Caki2 (cell line): Measurements from ENCODE around the gene EWSR1. TPM values are rescaled to one million over a fixed set of nuclear protein-coding genes. Genes with fewer than 3 reads are reported as not detected.

Source experiments
- DNase-seq: peaks from one replicate; pipeline ENCODE4 v3.0.0-alpha.2; 2015; ENCODE audit warnings: low read depth
- in situ Hi-C: cut with HindIII; loops from 2 replicates; pipeline ENCODE4 v1.10.0; 2016; ENCODE audit warnings: low sequenced_read_pairs, low pct_unique_long_range_greater_than_20kb, mixed read lengths
- total RNA-seq: library from RNA; depleted of rRNA; stranded (reverse); fragments of >200 nt; shearing (Covaris generic); gene quantifications from 2 replicates; pipeline ENCODE4 v1.2.3, GENCODE V29; 2014; ENCODE audit warnings: low replicate concordance

The EWSR1 gene
- total RNA-seq, 1 experiment from 2014 or later = 173 TPM

DNA sequence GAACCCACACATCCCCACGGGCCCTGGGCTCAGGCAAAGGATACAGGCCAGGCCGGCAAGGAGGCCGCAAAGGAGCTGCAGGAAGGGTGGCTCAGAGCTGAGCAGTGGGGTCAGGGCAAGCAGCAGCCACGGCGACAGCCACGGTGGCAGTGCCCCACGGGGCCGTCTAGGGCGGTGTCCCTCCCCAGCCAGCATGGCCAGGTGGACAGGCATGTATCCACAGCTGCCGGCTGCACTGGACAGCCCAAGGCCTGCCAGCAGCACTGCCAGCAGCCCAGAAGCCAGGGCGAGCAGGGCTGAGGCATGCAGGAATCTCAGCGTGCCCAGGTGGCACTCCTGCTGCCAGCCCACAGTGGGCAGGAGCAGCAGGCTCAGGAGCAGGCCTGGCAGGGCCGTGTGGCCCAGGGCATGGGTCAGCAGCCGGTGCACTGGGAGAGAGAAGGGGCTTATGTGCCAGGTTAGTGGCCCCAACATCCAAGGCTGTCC is 4.2 kb upstream of the EWSR1 start:
- DNase-seq = no peak
- in situ Hi-C loops = no loop called here

DNA sequence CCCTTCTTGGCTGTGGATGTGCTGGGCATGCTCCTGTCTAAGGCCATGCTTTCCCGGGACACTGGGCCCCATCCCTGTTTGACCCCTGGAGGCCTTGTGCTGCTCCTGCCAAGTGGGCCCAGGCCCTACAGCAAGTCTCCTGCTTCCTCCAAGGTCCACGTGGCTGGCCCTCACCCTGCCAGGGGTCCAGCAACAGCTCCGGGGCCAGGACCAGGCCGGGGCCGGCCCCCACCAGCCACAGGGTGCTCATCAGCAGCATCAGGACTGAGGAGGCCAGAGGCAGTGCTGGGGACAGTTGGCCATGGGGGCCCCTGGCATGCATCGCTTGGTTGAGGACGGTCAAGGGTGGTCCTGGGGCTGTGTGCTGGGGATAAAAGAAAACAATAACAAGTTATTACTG is 2.8 kb upstream of the EWSR1 start:
- DNase-seq = no peak
- in situ Hi-C loops = no loop called here

DNA sequence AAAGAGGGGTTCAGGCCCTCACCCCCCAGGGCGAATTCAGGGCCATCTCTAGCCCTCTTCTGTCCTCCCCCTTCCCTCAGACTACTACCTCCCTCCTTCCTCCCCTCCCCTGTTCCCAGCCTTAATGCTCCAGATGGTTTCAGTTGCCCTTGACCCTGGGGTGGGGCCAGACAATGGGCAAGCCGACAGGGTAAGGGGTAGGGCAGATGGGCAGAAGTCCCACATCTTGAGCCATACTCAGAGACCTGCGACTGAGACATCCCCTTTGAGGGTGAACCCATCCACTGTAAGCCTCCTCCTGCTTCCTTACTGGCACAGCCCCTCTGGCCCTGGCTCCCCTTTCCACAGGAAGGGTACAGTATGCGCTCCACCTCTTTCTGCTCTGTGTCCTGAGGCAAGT is 2.1 kb upstream of the EWSR1 start:
- no peak for DNase-seq
- in situ Hi-C loops = no loop called here

DNA sequence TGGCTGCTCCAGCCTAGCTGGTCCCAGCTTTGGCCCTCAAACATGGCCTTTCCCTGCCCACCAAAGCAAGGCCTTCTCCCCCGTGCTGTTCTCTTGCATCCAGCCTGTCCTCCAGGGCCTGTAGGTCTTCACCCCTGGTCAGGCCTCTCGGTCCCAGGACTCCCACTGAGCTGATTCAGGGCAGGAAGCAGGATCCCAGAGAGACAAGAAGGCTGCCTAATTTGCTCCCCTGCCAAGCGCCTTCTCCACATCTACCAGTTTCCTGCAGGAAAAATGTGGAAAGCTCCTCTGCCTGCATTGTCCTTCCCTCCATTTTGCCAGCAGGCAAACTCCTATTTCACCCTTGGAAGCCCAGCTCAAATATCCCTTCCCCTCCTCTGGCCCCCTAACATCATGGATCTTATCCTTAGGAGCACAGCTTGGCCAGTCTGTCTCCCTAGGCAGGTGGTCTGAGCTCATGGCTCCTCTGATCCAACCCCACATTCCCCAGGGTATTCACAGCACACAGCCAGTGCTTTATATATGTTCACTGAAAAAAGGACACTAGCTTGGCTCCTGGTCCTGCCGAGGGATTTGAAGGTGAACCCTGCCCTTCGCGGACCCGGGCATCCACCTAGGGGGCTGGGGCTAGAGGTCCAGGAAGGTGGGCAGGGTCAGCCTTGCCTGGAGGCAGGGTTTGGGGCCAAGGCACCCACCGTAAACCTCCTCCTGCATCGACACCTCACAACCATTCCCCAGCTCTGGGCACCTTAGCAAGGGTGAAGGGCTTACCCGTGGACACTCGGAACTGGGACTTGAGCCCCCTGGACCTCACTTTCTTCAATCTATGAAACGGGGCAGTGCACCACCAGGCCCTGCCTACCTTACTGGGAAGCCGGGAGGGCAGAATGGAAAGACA is 1.3 kb upstream of the EWSR1 start:
- peak; percentile 17 for DNase-seq
- in situ Hi-C loops = no loop called here

DNA sequence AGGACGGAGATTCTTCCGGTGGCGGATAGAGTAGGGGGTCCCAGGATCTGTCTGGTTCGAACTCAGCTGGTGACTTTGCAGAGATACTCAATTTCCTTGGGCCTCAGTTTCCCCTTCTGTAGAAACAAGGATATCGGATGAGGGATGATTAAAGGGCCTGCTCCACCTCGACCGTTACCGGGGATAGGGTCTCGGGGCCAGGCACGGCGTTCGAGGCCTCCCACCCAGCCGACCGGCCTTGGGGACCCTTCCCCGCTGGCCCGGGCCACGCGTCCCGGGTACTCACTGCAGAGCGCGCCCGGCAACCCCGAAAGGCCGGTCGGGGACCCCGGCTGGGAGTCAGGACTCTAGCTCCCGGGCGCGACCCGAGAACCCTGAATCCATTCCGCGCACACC is 608 bp upstream of the EWSR1 start:
- in situ Hi-C loops = no loop called here
- DNase-seq = no peak

DNA sequence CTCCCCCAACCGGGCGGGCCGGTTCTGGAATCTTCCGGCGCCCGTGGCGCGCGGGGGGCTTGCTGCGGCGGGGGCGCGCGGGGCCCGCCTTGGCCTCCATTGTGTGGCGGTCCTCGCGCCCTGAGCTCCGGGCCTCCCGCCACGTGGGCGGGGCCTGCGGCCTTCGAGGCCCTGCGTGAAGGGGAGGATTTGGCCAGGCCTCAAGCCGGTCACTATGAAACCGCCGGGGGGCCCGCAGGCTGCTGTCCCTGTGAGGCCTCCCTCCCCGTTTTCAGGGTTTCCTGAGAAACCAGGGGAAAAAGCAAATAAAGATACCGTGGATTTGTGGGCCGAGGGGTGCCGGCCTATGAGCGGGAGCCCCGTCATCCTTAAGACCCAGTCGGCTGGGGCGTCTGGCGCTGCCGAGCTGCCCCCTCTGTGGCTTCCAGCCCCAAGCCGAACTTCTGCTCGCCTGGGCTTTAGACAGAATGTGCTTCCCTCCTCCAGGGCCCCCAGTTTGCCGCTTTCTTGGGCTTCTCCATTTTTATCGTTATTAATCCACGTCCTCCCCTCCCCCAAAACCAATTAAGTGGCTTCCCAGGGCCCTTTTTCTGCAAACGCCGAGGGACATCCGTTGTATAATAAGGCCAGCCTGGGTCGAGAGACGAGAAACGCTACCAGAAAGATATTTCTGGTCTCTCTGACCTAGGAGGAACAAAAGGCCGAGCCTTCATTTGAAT is 602 bp downstream of the EWSR1 start:
- DNase-seq = peak; percentile 65
- in situ Hi-C loops = no loop called here

DNA sequence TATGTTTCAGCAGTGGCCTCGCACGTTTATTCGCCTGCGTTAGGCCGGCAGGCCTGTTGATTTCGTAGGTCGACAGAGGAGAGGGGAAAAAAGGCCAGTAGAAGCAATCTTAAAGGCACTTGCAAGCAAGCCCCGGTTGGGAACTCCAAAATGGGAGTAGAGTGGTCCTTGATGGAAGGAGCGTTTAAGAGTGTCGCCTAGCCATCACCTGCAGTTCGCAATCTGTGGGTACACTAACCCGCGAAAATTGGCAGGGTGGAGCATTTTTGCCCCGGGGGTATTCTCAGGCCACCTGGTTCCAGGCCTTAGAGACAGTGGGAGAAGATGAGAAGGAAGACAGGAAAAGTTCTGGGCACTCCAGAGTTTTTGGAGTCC is 1.1 kb downstream of the EWSR1 start:
- in situ Hi-C loops = no loop called here

DNA sequence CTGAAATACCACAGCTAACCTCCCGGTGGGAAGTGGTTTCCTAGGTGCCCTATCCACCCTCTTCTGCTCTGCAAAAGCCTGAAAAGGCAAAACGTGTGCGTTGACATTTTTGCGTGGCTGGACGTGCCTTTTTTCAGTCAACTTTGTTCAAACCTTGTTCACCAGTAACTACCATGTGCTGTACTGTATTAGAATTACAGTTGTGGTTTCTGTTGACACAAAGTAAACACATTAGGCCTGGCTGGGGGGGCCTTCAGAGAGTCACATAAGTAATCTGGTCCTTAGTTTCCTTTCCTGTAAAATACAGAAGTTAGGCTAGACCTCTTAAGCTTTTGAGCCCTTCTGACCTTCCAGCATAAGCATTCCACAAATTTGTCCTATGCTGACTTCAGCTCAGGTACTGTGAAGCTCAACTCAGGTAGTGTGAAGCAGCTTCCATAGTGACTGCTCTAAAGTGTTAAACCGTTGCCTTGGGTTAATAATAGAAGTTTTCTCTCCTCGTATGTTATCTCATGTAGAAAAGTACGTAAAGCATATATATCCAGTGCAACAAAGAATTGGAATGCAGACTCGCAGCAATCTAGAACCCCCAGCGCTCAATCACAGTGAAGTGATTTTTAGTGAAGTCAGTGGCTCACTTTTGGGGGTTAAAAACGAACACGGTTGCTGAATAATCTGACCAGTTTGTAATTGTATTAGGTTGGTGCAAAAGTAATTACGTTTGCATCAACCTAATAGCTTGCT is 1.8 kb downstream of the EWSR1 start:
- in situ Hi-C loops = no loop called here
- DNase-seq = peak; percentile 49

More for the DNA sequence above, 1.1 kb downstream of the EWSR1 start:
- DNase-seq = peak; percentile 14

DNA sequence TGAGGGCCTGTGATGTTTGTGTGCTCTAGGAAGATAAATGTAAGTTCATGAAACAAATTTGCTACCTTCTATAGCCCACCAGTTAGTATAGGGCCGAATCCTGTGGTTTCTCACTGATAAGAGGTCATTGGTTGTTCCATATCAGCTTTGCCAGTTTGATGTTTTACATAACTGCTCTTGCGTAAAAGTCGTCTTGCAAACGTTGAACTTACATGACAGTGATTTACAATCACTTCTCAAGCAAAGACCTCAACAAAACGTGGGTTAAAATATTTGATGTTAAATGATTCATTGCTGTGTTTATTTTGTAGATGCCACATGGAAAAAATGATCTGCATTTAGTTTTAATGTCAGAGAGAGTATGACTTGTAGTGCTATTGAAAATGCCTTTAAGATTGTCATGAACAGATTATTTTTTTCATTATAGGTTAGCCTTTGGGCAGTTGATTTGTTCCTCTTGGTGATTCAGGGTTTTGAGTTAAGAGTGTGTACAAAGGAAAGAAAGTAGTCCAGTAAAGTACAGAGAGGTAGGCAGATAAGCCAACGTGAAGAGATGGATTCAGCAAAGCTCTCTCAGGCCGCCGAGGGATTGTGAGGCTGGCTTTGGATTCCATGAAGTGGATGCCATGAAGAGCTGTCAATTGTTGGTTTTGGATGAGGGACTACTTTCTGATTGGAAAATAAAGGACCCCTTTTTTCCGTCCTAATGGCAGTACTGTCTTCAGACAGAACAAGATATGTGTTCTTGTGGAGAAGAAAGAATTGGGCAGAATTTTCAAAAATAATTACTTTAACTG is 2.6 kb downstream of the EWSR1 start:
- DNase-seq = peak; percentile 83
- in situ Hi-C loops = no loop called here

DNA sequence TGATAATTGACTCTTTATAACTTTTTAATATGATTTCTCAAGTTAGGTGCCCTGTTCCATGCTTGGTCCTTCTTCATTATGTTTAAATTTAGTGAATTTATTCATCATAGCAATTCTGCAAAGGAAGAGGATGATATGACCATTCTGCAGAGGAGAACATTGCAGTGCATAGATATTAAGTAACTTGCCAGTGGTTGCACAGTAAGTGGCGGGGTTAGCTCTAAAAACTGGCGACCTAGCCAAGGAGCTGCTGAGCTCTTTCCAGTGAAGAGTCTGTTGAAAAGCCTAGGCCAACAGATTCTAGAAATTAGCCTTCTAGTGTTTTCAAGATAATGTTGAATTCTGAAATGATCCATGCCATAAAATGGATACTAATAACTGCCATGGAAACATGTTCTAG is 4.6 kb downstream of the EWSR1 start:
- in situ Hi-C loops = no loop called here
- DNase-seq = no peak

DNA sequence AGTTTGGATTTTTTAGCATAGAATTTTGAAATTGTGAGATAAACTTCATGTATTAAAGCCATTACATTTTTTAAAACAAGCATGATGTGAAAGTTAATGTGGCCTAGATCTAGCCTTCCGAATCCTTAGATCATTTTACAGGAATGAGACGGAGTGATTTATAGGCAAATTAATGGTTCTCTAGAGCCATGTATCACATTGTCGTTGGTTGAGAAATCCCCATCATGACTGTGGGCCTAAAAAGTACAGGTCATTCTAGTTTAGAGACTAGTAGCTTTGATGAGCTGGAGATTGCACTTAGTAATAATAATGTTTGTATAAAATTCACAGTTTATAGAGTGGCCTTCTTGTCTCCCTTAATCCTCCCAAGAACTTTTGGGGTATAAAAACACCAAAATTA is 7.1 kb downstream of the EWSR1 start:
- in situ Hi-C loops = no loop called here
- peak; percentile 56 for DNase-seq

DNA sequence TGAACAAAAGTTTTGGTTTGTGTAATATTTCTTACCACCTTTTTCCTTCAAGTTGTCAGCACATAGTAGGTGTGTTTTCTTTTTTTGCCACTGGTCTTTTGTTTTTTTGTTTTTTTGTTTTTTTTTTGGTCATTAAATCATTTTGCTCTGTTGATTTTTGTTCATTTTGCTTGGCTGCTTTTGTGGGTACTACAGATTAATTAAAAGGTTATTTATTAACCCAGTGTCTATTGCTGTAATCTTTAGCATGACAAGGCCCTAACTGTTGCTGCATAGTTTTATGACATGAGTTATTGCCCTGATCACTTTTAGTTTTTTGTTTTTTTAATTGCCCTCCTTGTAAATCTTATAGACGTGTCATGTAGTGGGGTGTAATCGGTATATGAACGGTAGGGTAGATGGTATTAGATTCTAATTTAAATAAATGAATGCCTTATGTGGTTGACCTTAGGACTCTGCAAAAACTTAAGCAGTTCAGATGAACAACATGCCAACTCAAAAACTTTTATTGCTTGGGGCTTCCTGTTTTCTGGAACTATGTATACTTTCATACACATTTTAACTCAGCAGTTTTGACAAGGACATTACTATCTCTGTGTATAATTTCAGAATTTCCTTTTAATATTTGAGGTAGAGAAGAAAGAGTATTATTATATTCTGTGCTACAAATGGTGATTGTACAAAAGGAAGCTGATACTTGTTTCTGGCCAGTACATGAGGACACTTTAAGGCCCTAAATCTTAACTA is 7.9 kb downstream of the EWSR1 start:
- peak; percentile 81 for DNase-seq
- in situ Hi-C loops = no loop called here

DNA sequence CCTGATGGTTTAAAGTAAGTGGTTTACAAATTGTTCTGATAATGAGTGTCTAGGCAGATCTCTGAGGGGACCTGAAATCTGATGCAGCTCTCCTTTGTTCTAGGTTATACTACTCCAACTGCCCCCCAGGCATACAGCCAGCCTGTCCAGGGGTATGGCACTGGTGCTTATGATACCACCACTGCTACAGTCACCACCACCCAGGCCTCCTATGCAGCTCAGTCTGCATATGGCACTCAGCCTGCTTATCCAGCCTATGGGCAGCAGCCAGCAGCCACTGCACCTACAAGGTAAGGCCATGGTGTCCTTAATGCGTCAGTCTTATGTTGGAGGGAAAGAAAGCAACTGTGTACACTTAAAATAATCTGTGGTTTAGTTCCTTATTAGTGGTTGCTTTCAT is 9.9 kb downstream of the EWSR1 start:
- DNase-seq = no peak
- in situ Hi-C loops = no loop called here

DNA sequence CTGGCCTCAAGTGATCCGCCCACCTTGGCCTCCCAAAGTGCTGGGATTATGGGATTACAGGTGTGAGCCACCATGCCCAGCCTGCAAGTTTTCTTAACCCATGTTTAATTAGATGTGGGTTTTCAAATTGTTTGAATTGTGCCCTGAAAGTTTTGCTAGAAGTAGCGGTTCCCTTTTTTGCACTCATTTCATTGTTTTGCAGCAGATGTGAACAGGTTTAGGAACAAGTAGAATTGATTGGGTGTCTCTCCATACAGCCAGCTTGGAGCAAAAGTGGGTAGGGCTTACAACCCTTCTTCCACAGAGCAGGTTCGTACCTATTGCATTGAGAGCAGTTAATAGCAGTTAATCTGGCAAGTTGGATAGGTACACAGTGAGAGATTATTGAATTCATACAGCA is 16.1 kb downstream of the EWSR1 start:
- in situ Hi-C loops = no loop called here
- no peak for DNase-seq

DNA sequence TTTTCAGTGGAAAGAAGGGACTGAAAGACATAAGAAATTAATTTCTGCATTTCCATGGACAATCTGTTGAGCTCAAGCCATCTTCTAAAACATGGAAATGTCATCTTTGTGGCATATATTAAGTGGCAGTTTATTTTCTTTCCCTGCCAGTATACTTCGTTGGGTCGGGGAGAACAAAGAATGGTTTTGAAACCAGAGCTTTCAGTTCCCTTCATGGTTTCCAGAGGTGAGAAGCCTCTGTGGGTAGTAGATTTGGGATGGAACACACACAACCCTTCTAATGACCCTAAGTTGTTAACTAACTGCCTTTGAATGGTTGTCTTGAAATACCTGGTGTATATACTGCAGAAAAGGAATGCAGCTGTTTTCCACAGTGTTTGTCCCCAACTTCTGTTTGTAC is 20.8 kb downstream of the EWSR1 start:
- no peak for DNase-seq
- in situ Hi-C loops = no loop called here

DNA sequence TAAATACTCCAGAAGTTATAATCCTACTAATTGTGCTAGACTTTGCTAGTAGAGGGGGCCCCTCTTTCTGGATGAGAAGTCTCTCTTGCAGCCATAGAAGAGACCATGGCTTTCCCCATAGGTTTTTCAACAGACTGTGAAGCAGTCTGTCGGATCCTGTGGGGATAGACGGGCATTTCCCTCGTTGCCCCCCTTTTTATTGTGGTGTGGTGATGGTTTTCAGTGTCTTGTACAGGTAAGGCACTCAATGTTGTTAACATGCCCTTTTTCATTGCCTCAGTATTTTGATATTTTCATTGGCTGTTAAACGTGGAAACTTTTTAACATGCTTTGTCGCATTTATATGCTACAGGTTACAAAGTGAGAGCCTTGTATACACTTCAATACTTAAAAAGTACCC is 22.0 kb downstream of the EWSR1 start:
- in situ Hi-C loops = no loop called here

DNA sequence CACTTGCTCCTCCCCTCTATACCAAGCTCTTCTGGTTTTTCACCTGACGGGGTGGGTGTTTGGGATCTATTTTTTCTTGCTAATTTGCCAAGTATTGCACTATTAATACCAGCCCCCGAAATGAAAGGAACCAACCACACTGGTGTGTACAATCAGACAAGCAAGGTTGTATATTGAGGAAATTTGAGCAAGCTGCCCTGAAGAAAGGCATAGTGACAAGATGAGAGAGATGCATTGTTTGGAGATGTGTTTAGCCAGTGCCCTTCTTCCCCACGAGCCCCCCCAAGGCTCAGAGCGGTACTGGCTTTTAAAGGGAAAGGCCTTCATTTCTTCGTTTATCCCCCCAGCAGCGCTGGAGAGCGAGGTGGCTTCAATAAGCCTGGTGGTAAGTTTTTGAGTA is 23.1 kb downstream of the EWSR1 start:
- no peak for DNase-seq
- in situ Hi-C loops = no loop called here

More for the DNA sequence above, 22.0 kb downstream of the EWSR1 start:
- no peak for DNase-seq

DNA sequence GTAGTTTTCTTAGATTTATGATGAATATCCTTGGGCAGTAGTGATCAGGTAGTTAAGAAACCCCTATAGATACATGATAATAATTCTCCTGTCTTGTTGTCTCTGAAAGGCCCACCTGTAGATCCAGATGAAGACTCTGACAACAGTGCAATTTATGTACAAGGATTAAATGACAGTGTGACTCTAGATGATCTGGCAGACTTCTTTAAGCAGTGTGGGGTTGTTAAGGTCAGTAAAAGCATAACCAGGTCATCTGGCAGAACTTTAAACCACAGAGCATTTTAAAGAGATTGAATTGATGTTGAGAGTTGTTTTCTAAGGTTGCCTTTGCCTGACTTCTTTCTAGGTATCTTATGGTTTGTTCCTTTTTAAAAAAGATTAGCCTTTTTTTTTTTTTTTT is 24.3 kb downstream of the EWSR1 start:
- in situ Hi-C loops = no loop called here
- DNase-seq = no peak
